HEK293 (cell line): ENCODE data around the gene MED29.

Experiments
- BCL11B ChIP-seq: fragments of 450-650 bp; formaldehyde crosslinking; IDR thresholded peaks from 2 replicates; pipeline ENCODE4 v1.5.1; 2016; ENCODE audit warnings: low read depth, missing biosample characterization, missing genetic modification characterization
- IKZF3 ChIP-seq: fragments of 450-650 bp; IDR thresholded peaks from 2 replicates; pipeline ENCODE4 v1.5.0; 2018; ENCODE audit warnings: missing biosample characterization, mild to moderate bottlenecking, missing genetic modification characterization, moderate library complexity
- KLF7 ChIP-seq: fragments of 450-650 bp; formaldehyde crosslinking; IDR thresholded peaks from 2 replicates; pipeline ENCODE4 v1.5.1; 2016; ENCODE audit warnings: missing biosample characterization, missing genetic modification characterization, borderline replicate concordance
- MEIS1 ChIP-seq: sonication (generic); formaldehyde crosslinking; IDR thresholded peaks from 2 replicates; pipeline ENCODE4 v1.8.1; 2022; ENCODE audit warnings: missing genetic modification reagents, mild to moderate bottlenecking, borderline replicate concordance
- PRDM1 ChIP-seq: fragments of 450-650 bp; formaldehyde crosslinking; IDR thresholded peaks from 2 replicates; pipeline ENCODE4; 2016; ENCODE audit warnings: missing biosample characterization, missing genetic modification characterization
- SETDB1 ChIP-seq: IDR thresholded peaks from one replicate; pipeline ENCODE4 v1.6.1; 2017; ENCODE audit warnings: mild to moderate bottlenecking, low read length, moderate library complexity, mixed read lengths; ENCODE audit not compliant: insufficient read length
- SP3 ChIP-seq: fragments of 450-650 bp; formaldehyde crosslinking; IDR thresholded peaks from 2 replicates; pipeline ENCODE4 v1.5.1; 2016; ENCODE audit warnings: missing biosample characterization, missing genetic modification characterization
- ZFP3 ChIP-seq: fragments of 450-650 bp; formaldehyde crosslinking; IDR thresholded peaks from 2 replicates; pipeline ENCODE4 v1.5.1; 2016; ENCODE audit warnings: low read depth, missing biosample characterization, missing genetic modification characterization
- ZFP41 ChIP-seq: fragments of 450-650 bp; formaldehyde crosslinking; IDR thresholded peaks from 2 replicates; pipeline ENCODE4 v1.5.1; 2016; ENCODE audit warnings: missing biosample characterization, missing genetic modification characterization, borderline replicate concordance
- ZNF114 ChIP-seq: fragments of 450-650 bp; formaldehyde crosslinking; IDR thresholded peaks from 2 replicates; pipeline ENCODE4 v1.5.0; 2017; ENCODE audit warnings: missing biosample characterization, missing genetic modification characterization
- ZNF155 ChIP-seq: fragments of 450-650 bp; formaldehyde crosslinking; IDR thresholded peaks from 2 replicates; pipeline ENCODE4 v1.5.1; 2016; ENCODE audit warnings: missing biosample characterization, missing genetic modification characterization
- ZNF16 ChIP-seq: fragments of 450-650 bp; formaldehyde crosslinking; IDR thresholded peaks from 2 replicates; pipeline ENCODE4 v1.5.1; 2016; ENCODE audit warnings: low read depth, missing biosample characterization, missing genetic modification characterization
- ZNF202 ChIP-seq: fragments of 450-650 bp; formaldehyde crosslinking; IDR thresholded peaks from 2 replicates; pipeline ENCODE4 v1.5.1; 2016; ENCODE audit warnings: missing biosample characterization, missing genetic modification characterization, borderline replicate concordance
- ZNF274 ChIP-seq, 2 experiments: fragments of 200-500 bp in 1 of 2; fragments of 450-650 bp in 1 of 2; sonication (Bioruptor generic) in 1 of 2; formaldehyde crosslinking in 1 of 2; IDR thresholded peaks; 2 replicates each; pipeline versions ENCODE4 v1.5.1 to v1.6.1; 2014 to 2016; ENCODE audit warnings: borderline replicate concordance in 1 of 2, inconsistent platforms in 1 of 2, low read length in 1 of 2, missing biosample characterization in 1 of 2, missing genetic modification characterization in 1 of 2
- ZNF311 ChIP-seq: fragments of 450-650 bp; formaldehyde crosslinking; IDR thresholded peaks from 2 replicates; pipeline ENCODE4 v1.5.1; 2017; ENCODE audit warnings: missing biosample characterization, missing genetic modification characterization, borderline replicate concordance
- ZNF324 ChIP-seq: fragments of 450-650 bp; formaldehyde crosslinking; IDR thresholded peaks from 2 replicates; pipeline ENCODE4 v1.5.1; 2016; ENCODE audit warnings: missing biosample characterization, missing genetic modification characterization
- ZNF561 ChIP-seq: fragments of 450-650 bp; IDR thresholded peaks from 2 replicates; pipeline ENCODE4 v1.5.1; 2018; ENCODE audit warnings: missing biosample characterization, missing genetic modification characterization, borderline replicate concordance
- ZNF571 ChIP-seq: fragments of 450-650 bp; formaldehyde crosslinking; IDR thresholded peaks from 2 replicates; pipeline ENCODE4 v1.5.0; 2017; ENCODE audit warnings: missing biosample characterization, missing genetic modification characterization
- ZNF660 ChIP-seq: fragments of 450-650 bp; IDR thresholded peaks from 2 replicates; pipeline ENCODE4 v1.5.1; 2018; ENCODE audit warnings: missing biosample characterization, mild to moderate bottlenecking, missing genetic modification characterization
- ZNF843 ChIP-seq: fragments of 450-650 bp; formaldehyde crosslinking; IDR thresholded peaks from 2 replicates; pipeline ENCODE4 v1.5.1; 2016; ENCODE audit warnings: missing biosample characterization, missing genetic modification characterization
- TF ChIP-seq, protein P1 (sequence below): fragments of 450-650 bp; formaldehyde crosslinking; IDR thresholded peaks from 2 replicates; pipeline ENCODE4 v1.5.0; 2017; ENCODE audit warnings: missing biosample characterization, missing genetic modification characterization, borderline replicate concordance
- TF ChIP-seq, protein P2 (sequence below): fragments of 450-650 bp; formaldehyde crosslinking; IDR thresholded peaks from 2 replicates; pipeline ENCODE4 v1.5.1; 2016; ENCODE audit warnings: missing biosample characterization, missing genetic modification characterization, low read depth
- TF ChIP-seq, protein P3 (sequence below): fragments of 450-650 bp; formaldehyde crosslinking; IDR thresholded peaks from 2 replicates; pipeline ENCODE4 v1.5.1; 2016; ENCODE audit warnings: missing biosample characterization, missing genetic modification characterization
- TF ChIP-seq, protein P4 (sequence below): fragments of 450-650 bp; formaldehyde crosslinking; IDR thresholded peaks from 2 replicates; pipeline ENCODE4 v1.5.1; 2016; ENCODE audit warnings: missing biosample characterization, missing genetic modification characterization
- TF ChIP-seq, protein P5 (sequence below): fragments of 450-650 bp; formaldehyde crosslinking; IDR thresholded peaks from 2 replicates; pipeline ENCODE4 v1.5.1; 2016; ENCODE audit warnings: missing biosample characterization, missing genetic modification characterization, borderline replicate concordance
- TF ChIP-seq, protein P6 (sequence below): sonication (generic); formaldehyde crosslinking; IDR thresholded peaks from 2 replicates; pipeline ENCODE4 v1.8.1; 2022; ENCODE audit warnings: mild to moderate bottlenecking, moderate library complexity, missing genetic modification reagents

The MED29 gene

DNA sequence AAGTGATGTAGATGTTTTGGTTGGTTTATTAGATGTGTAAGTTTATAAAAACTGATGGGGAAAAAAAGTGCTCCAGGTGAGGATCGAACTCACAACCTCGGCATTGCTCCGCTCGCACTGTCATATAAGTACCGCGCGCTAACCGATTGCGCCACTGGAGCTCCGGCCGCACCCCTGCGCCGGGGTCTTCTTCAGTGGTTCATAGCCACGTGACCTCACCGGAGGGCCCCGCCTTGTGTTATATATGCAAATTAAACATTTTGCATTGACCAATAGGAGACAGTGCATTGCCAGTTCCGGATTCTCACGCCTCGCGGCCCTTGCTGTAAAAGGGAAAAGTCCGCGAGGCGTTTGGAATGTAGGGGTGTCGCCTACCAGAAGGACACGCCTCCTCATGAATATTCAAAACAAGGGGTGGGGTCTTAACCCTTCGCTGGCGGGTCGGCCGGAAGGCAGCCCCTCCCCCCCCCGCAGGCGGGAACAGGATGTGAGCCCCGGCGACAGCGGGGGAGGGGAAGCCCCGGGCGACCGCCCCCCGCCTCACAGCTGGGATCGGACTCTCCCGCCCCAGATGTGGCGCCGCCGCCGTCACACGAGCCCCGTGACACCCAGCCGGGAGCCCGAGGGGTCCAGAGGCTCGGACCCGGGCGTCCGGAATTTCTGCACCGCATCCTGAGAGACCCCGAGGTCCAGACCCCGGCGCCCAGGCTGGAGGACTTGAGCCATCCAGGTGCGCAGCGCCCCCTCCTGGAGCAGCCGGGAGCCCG is 21.1 kb downstream of the MED29 start, which contains the start of gene PLEKHG2 (continued):
- TF ChIP-seq, protein P1, sequence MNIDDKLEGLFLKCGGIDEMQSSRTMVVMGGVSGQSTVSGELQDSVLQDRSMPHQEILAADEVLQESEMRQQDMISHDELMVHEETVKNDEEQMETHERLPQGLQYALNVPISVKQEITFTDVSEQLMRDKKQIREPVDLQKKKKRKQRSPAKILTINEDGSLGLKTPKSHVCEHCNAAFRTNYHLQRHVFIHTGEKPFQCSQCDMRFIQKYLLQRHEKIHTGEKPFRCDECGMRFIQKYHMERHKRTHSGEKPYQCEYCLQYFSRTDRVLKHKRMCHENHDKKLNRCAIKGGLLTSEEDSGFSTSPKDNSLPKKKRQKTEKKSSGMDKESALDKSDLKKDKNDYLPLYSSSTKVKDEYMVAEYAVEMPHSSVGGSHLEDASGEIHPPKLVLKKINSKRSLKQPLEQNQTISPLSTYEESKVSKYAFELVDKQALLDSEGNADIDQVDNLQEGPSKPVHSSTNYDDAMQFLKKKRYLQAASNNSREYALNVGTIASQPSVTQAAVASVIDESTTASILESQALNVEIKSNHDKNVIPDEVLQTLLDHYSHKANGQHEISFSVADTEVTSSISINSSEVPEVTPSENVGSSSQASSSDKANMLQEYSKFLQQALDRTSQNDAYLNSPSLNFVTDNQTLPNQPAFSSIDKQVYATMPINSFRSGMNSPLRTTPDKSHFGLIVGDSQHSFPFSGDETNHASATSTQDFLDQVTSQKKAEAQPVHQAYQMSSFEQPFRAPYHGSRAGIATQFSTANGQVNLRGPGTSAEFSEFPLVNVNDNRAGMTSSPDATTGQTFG, result peak; percentile 93
- TF ChIP-seq, protein P2, sequence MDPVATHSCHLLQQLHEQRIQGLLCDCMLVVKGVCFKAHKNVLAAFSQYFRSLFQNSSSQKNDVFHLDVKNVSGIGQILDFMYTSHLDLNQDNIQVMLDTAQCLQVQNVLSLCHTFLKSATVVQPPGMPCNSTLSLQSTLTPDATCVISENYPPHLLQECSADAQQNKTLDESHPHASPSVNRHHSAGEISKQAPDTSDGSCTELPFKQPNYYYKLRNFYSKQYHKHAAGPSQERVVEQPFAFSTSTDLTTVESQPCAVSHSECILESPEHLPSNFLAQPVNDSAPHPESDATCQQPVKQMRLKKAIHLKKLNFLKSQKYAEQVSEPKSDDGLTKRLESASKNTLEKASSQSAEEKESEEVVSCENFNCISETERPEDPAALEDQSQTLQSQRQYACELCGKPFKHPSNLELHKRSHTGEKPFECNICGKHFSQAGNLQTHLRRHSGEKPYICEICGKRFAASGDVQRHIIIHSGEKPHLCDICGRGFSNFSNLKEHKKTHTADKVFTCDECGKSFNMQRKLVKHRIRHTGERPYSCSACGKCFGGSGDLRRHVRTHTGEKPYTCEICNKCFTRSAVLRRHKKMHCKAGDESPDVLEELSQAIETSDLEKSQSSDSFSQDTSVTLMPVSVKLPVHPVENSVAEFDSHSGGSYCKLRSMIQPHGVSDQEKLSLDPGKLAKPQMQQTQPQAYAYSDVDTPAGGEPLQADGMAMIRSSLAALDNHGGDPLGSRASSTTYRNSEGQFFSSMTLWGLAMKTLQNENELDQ (tag by site-specific recombination), result no peak
- TF ChIP-seq IKZF3 (tag by site-specific recombination), result peak; percentile 91
- no peak for TF ChIP-seq ZNF311 (tag by site-specific recombination)
- TF ChIP-seq, protein P3, sequence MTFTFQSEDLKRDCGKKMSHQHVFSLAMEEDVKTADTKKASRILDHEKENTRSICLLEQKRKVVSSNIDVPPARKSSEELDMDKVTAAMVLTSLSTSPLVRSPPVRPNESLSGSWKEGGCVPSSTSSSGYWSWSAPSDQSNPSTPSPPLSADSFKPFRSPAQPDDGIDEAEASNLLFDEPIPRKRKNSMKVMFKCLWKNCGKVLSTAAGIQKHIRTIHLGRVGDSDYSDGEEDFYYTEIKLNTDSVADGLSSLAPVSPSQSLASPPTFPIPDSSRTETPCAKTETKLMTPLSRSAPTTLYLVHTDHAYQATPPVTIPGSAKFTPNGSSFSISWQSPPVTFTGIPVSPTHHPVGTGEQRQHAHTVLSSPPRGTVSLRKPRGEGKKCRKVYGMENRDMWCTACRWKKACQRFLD, result no peak
- TF ChIP-seq, protein P4, sequence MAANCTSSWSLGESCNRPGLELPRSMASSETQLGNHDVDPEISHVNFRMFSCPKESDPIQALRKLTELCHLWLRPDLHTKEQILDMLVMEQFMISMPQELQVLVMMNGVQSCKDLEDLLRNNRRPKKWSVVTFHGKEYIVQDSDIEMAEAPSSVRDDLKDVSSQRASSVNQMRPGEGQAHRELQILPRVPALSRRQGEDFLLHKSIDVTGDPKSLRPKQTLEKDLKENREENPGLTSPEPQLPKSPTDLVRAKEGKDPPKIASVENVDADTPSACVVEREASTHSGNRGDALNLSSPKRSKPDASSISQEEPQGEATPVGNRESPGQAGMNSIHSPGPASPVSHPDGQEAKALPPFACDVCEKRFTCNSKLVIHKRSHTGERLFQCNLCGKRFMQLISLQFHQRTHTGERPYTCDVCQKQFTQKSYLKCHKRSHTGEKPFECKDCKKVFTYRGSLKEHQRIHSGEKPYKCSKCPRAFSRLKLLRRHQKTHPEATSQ (tag by site-specific recombination), result no peak
- TF ChIP-seq MEIS1 (CRISPR knock-in tag), result no peak
- no peak for TF ChIP-seq ZNF202 (tag by site-specific recombination)
- peak; percentile 96 for TF ChIP-seq SP3 (tag by site-specific recombination)
- TF ChIP-seq PRDM1 (tag by site-specific recombination), result peak; percentile 63; the same call in 1 of the 2 replicates
- TF ChIP-seq ZNF274 (IDR thresholded peaks at IDR 0.05; ENCODE audit: low read length), result no peak
- no peak for TF ChIP-seq ZNF274 (tag by site-specific recombination; IDR thresholded peaks at IDR 0.05; ENCODE audit: borderline replicate concordance)
- TF ChIP-seq ZFP41 (tag by site-specific recombination), result no peak
- TF ChIP-seq, protein P5, sequence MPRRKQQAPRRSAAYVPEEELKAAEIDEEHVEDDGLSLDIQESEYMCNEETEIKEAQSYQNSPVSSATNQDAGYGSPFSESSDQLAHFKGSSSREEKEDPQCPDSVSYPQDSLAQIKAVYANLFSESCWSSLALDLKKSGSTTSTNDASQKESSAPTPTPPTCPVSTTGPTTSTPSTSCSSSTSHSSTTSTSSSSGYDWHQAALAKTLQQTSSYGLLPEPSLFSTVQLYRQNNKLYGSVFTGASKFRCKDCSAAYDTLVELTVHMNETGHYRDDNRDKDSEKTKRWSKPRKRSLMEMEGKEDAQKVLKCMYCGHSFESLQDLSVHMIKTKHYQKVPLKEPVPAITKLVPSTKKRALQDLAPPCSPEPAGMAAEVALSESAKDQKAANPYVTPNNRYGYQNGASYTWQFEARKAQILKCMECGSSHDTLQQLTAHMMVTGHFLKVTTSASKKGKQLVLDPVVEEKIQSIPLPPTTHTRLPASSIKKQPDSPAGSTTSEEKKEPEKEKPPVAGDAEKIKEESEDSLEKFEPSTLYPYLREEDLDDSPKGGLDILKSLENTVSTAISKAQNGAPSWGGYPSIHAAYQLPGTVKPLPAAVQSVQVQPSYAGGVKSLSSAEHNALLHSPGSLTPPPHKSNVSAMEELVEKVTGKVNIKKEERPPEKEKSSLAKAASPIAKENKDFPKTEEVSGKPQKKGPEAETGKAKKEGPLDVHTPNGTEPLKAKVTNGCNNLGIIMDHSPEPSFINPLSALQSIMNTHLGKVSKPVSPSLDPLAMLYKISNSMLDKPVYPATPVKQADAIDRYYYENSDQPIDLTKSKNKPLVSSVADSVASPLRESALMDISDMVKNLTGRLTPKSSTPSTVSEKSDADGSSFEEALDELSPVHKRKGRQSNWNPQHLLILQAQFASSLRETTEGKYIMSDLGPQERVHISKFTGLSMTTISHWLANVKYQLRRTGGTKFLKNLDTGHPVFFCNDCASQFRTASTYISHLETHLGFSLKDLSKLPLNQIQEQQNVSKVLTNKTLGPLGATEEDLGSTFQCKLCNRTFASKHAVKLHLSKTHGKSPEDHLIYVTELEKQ, result peak; percentile 81
- no peak for TF ChIP-seq ZNF571
- TF ChIP-seq ZNF155 (tag by site-specific recombination), result no peak
- TF ChIP-seq ZNF114 (tag by site-specific recombination), result no peak
- TF ChIP-seq, protein P6, sequence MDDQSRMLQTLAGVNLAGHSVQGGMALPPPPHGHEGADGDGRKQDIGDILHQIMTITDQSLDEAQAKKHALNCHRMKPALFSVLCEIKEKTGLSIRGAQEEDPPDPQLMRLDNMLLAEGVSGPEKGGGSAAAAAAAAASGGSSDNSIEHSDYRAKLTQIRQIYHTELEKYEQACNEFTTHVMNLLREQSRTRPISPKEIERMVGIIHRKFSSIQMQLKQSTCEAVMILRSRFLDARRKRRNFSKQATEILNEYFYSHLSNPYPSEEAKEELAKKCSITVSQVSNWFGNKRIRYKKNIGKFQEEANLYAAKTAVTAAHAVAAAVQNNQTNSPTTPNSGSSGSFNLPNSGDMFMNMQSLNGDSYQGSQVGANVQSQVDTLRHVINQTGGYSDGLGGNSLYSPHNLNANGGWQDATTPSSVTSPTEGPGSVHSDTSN (CRISPR knock-in tag), result no peak
- no peak for TF ChIP-seq SETDB1
- peak; percentile 89 for TF ChIP-seq ZNF660 (tag by site-specific recombination)
- TF ChIP-seq ZNF16 (tag by site-specific recombination), result no peak
- TF ChIP-seq ZFP3 (tag by site-specific recombination), result no peak
- peak; percentile 87 for TF ChIP-seq KLF7 (tag by site-specific recombination)
- peak; percentile 79 for TF ChIP-seq ZNF843
- TF ChIP-seq BCL11B (tag by site-specific recombination), result peak; percentile 100
- peak; percentile 100 for TF ChIP-seq ZNF561 (tag by site-specific recombination)
- TF ChIP-seq ZNF324, result peak; percentile 99
